SK-N-SH (cell line): Measurements from ENCODE around the gene ZKSCAN3. TPM values are rescaled to one million over a fixed set of nuclear protein-coding genes. Genes with fewer than 3 reads are reported as not detected.
"Not testable (repeated sequence)": the region's sequence is repeated elsewhere in the genome, so short reads cannot be mapped to it uniquely, and the experiment has no call there.

Source experiments
- CTCF ChIA-PET: fragments of 300-600, 350-600 bp; formaldehyde crosslinking; extraction: SDS; loops from one replicate; lab custom pipeline; 2021; lab: Yijun Ruan, JAX
- POLR2A ChIA-PET: fragments of 350-600 bp; sonication (Branson Sonifier 250); formaldehyde crosslinking; extraction: SDS; loops from one replicate; lab custom pipeline; 2020; ENCODE audit warnings: antibody characterized with exemption, inconsistent platforms; lab: Yijun Ruan, JAX
- DNase-seq: peaks from one replicate; pipeline ENCODE4 v3.0.0; 2012
- H2AFZ ChIP-seq: fragments of 200-600 bp; sonication (generic); 2 replicates; pipeline ENCODE4 v1.8.1; 2016; ENCODE audit warnings: antibody characterized with exemption, mild to moderate bottlenecking, low read depth
- H3F3A ChIP-seq: fragments of 200-600 bp; sonication (generic); replicated peaks from 2 replicates; pipeline ENCODE3; 2016; ENCODE audit warnings: antibody characterized with exemption, mild to moderate bottlenecking; ENCODE audit not compliant: insufficient read depth
- H3K27ac ChIP-seq, 2 experiments: fragments of 200-500 bp in 1 of 2; fragments of 200-600 bp in 1 of 2; sonication (Bioruptor generic) in 1 of 2; sonication (generic), shearing (Covaris generic) in 1 of 2; 2 replicates each; pipeline versions ENCODE4 v1.5.1 to v1.6.1; 2014 to 2016; ENCODE audit warnings: low read depth in 2 of 2, inconsistent platforms in 1 of 2, low read length in 1 of 2, mild to moderate bottlenecking in 1 of 2, mixed read lengths in 1 of 2
- H3K27me3 ChIP-seq: fragments of 200-600 bp; sonication (generic), shearing (Covaris generic); 2 replicates; pipeline ENCODE4 v1.6.1; 2016; ENCODE audit warnings: mixed run types; ENCODE audit not compliant: insufficient read depth
- H3K36me3 ChIP-seq, 2 experiments: fragments of 200-500 bp in 1 of 2; fragments of 200-600 bp in 1 of 2; sonication (Bioruptor generic) in 1 of 2; sonication (generic) in 1 of 2; replicated peaks in 1 of 2; 2 replicates each; pipeline versions ENCODE3 to v1.5.1; 2014 to 2016; ENCODE audit warnings: low read length in 1 of 2, mild to moderate bottlenecking in 1 of 2; ENCODE audit not compliant: insufficient read depth in 2 of 2, control insufficient read depth in 1 of 2
- H3K4me1 ChIP-seq, 2 experiments: fragments of 200-500 bp in 1 of 2; fragments of 200-600 bp in 1 of 2; sonication (Bioruptor generic) in 1 of 2; sonication (generic), shearing (Covaris generic) in 1 of 2; 2 replicates each; pipeline versions ENCODE4 v1.5.1 to v1.6.1; 2014 to 2016; ENCODE audit warnings: low read depth in 1 of 2, low read length in 1 of 2, mixed run types in 1 of 2; ENCODE audit not compliant: insufficient read depth in 2 of 2, control insufficient read depth in 1 of 2
- H3K4me2 ChIP-seq: fragments of 200-600 bp; sonication (generic), shearing (Covaris generic); 2 replicates; pipeline ENCODE4 v1.6.1; 2017; ENCODE audit warnings: mixed run types
- H3K4me3 ChIP-seq, 2 experiments: fragments of 200-500 bp in 1 of 2; fragments of 200-600 bp in 1 of 2; sonication (Bioruptor generic) in 1 of 2; sonication (generic), shearing (Covaris generic) in 1 of 2; 2 replicates each; pipeline versions ENCODE4 v1.5.1 to v1.8.1; 2014 to 2016; ENCODE audit warnings: low read depth in 2 of 2, inconsistent platforms in 1 of 2, low read length in 1 of 2, mild to moderate bottlenecking in 1 of 2, mixed read lengths in 1 of 2, moderate library complexity in 1 of 2
- H3K79me2 ChIP-seq: fragments of 200-600 bp; sonication (generic); 2 replicates; pipeline ENCODE4 v1.8.1; 2017; ENCODE audit warnings: mild to moderate bottlenecking; ENCODE audit not compliant: insufficient read depth
- H3K9ac ChIP-seq: fragments of 200-600 bp; sonication (generic); 2 replicates; pipeline ENCODE4 v1.6.1; 2017; ENCODE audit warnings: mixed run types
- H3K9me2 ChIP-seq: fragments of 200-600 bp; sonication (generic); 2 replicates; pipeline ENCODE4 v1.6.1; 2017; ENCODE audit warnings: mixed run types
- H3K9me3 ChIP-seq: fragments of 200-600 bp; sonication (generic); 2 replicates; pipeline ENCODE4 v1.6.1; 2017; ENCODE audit warnings: mixed run types, mild to moderate bottlenecking, moderate library complexity
- H4K20me1 ChIP-seq: fragments of 200-600 bp; sonication (generic); 2 replicates; pipeline ENCODE4 v1.6.1; 2017; ENCODE audit warnings: mild to moderate bottlenecking, mixed run types; ENCODE audit not compliant: insufficient read depth
- IRF3 ChIP-seq: fragments of 150-350 bp; IDR thresholded peaks from 2 replicates; pipeline ENCODE4 v1.6.1; 2016; ENCODE audit warnings: mild to moderate bottlenecking, low read depth, low read length
- JUND ChIP-seq: IDR thresholded peaks from 2 replicates; pipeline ENCODE4 v1.4.0; 2012
- NFIC ChIP-seq: IDR thresholded peaks from 2 replicates; pipeline ENCODE4 v1.4.0; 2012; ENCODE audit warnings: borderline replicate concordance
- NRF1 ChIP-seq: IDR thresholded peaks from 2 replicates; pipeline ENCODE4 v1.6.1; 2012; ENCODE audit warnings: low read depth, mild to moderate bottlenecking, low read length
- POLR2AphosphoS5 ChIP-seq: IDR thresholded peaks from 2 replicates; pipeline ENCODE4 v1.6.1; 2012; ENCODE audit warnings: low read depth, low read length
- RAD21 ChIP-seq: IDR thresholded peaks from 2 replicates; pipeline ENCODE4 v1.6.1; 2012; ENCODE audit warnings: mild to moderate bottlenecking, low read length
- RCOR1 ChIP-seq: fragments of 150-350 bp; IDR thresholded peaks from 2 replicates; pipeline ENCODE4 v1.6.1; 2017; ENCODE audit warnings: antibody characterized with exemption, low read length
- RFX5 ChIP-seq: IDR thresholded peaks from 2 replicates; pipeline ENCODE4 v1.6.1; 2012; ENCODE audit warnings: mild to moderate bottlenecking, improper control_type of control experiment, low read length
- TAF1 ChIP-seq: IDR thresholded peaks from 2 replicates; pipeline ENCODE4 v1.6.1; 2012; ENCODE audit warnings: low read depth, mild to moderate bottlenecking, low read length, moderate library complexity, borderline replicate concordance
- WGBS: methylation state at CpG from one replicate; pipeline ENCODE4 v1.1.6; 2017; ENCODE audit warnings: low lambda C conversion rate; 5-methylcytosine and 5-hydroxymethylcytosine counted together
- polyA plus RNA-seq, 3 experiments: library from polyadenylated mRNA; depleted of rRNA; stranded (reverse); fragments of >200 nt; gene quantifications; 2 replicates each; pipeline ENCODE4 v1.2.3, GENCODE V29; 2012
- TF ChIP-seq, protein P1 (sequence below): IDR thresholded peaks from 2 replicates; pipeline ENCODE4; 2012
- TF ChIP-seq, protein P2 (sequence below): IDR thresholded peaks from 2 replicates; pipeline ENCODE4 v1.4.0; 2012; ENCODE audit warnings: low read depth

ZKSCAN3 gene
- polyA plus RNA-seq, 1 of the 3 experiments (the other 2 are of a cell fraction), result 2.6 TPM

- H3K4me3 ChIP-seq, result no peak overlapping the region
- DNase-seq, result no peak
Measured at GRCh38 chr6:28401172-28401571, 51.4 kb downstream of the ZKSCAN3 start.

DNA sequence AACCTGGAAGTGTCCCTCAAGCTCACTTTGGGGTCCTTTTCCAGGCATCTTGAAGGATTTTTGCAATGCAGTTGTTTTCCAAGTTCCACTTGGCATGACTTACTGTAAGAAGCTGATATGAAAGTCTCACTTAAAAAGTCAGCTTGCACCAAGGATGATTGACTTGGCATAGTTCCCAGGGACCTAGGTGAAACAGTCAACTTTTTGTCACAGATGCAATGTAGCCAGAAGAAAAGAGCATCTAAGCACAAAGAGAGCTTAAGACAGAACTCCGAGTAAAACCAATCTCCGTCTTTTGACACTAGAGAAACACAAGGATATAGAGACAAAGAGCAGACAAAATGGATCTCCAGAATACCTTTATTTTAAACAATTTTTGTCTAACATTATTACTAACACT lies 52.5 kb downstream of the ZKSCAN3 start:
- Histone ChIP-seq H4K20me1 (no peaks in the 10 kb centered on the region), H3K9ac (no peak overlapping the region), H3K9me2 (no peaks in the 10 kb centered on the region), H3K4me3 (no peak overlapping the region), H3K27me3 (no peaks in the 10 kb centered on the region), H3K79me2 (peaks cover 22% of the 10 kb centered on the region), H2AFZ (no peak overlapping the region), H3K4me2 (no peak overlapping the region), H3K36me3 (peaks cover 6 to 7% of the 10 kb centered on the region in 2 experiments), H3K27ac (no peak overlapping the region), H3F3A (peaks cover 9% of the 10 kb centered on the region), H3K9me3 (no peaks in the 10 kb centered on the region), H3K4me1 (peaks cover 6 to 9% of the 10 kb centered on the region in 2 experiments; a peak in 3 of 4 replicates)
- ChIA-PET POLR2A (no interaction called here), CTCF (no interaction called here)
- TF ChIP-seq JUND (no peak), RAD21 (no peak), RFX5 (no peak), TAF1 (no peak), NRF1 (no peak), IRF3 (no peak), RCOR1 (no peak)
- TF ChIP-seq, protein P1, sequence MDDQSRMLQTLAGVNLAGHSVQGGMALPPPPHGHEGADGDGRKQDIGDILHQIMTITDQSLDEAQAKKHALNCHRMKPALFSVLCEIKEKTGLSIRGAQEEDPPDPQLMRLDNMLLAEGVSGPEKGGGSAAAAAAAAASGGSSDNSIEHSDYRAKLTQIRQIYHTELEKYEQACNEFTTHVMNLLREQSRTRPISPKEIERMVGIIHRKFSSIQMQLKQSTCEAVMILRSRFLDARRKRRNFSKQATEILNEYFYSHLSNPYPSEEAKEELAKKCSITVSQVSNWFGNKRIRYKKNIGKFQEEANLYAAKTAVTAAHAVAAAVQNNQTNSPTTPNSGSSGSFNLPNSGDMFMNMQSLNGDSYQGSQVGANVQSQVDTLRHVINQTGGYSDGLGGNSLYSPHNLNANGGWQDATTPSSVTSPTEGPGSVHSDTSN, result no peak
- TF ChIP-seq, protein P2, sequence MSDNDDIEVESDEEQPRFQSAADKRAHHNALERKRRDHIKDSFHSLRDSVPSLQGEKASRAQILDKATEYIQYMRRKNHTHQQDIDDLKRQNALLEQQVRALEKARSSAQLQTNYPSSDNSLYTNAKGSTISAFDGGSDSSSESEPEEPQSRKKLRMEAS, result no peak
- WGBS, result 94% methylated on average over 2 of the region's 2 CpGs
- no peak for DNase-seq

More at GRCh38 chr6:28401172-28401571, 51.4 kb downstream of the ZKSCAN3 start:
- peaks cover 32% of the 10 kb centered on the region for H3K79me2 ChIP-seq
- peaks cover 9% of the 10 kb centered on the region for H3F3A ChIP-seq
- H3K9me3 ChIP-seq, result no peaks in the 10 kb centered on the region
- H3K9ac ChIP-seq, result no peak overlapping the region
- H4K20me1 ChIP-seq, result no peaks in the 10 kb centered on the region
- no peak overlapping the region for H3K27ac ChIP-seq
- H3K4me2 ChIP-seq, result no peak overlapping the region
- POLR2A ChIA-PET, result no interaction called here
- H3K36me3 ChIP-seq, result peaks cover 6 to 15% of the 10 kb centered on the region in 2 experiments
- CTCF ChIA-PET, result no interaction called here
- TF ChIP-seq POLR2AphosphoS5, result no peak
- peak; percentile 17; the same call in 1 of the 2 replicates for TF ChIP-seq NFIC
- 57% methylated on average over 1 of the region's 1 CpG for WGBS
- H2AFZ ChIP-seq, result no peak overlapping the region
- H3K9me2 ChIP-seq, result no peaks in the 10 kb centered on the region
- H3K27me3 ChIP-seq, result no peaks in the 10 kb centered on the region
- peaks cover 10 to 13% of the 10 kb centered on the region in 2 experiments; a peak in 3 of 4 replicates for H3K4me1 ChIP-seq

GRCh38 chr6:28403923-28404322 lies 54.2 kb downstream of the ZKSCAN3 start:
- POLR2A ChIA-PET, CTCF ChIA-PET: not testable (repeated sequence)

More at GRCh38 chr6:28403923-28404322, 54.2 kb downstream of the ZKSCAN3 start:
- not testable (repeated sequence) for H3F3A ChIP-seq, H3K9me2 ChIP-seq, DNase-seq, H3K79me2 ChIP-seq, H3K9ac ChIP-seq, H3K27me3 ChIP-seq, H3K4me2 ChIP-seq, H3K4me1 ChIP-seq, H3K9me3 ChIP-seq, H3K27ac ChIP-seq, H4K20me1 ChIP-seq, H3K4me3 ChIP-seq, H3K36me3 ChIP-seq, H2AFZ ChIP-seq
- WGBS, result 66% methylated on average over 5 of the region's 5 CpGs
